Measurements from ENCODE around the gene SLC37A3.

SLC37A3 gene

GRCh38 chr7:140435252-140435895, 37.0 kb upstream of the SLC37A3 start:
- H3K27ac ChIP-seq (ENCODE audit: low read depth, low read length, poor library complexity, severe bottlenecking): no peak overlapping the region
- H3K36me3 ChIP-seq (ENCODE audit: insufficient read depth, low read length): no peaks in the 10 kb centered on the region
- TF ChIP-seq CTCF (IDR thresholded peaks at IDR 0.05; ENCODE audit: low read length) (no peak), EZH2 (IDR thresholded peaks at IDR 0.05; ENCODE audit: borderline replicate concordance, low read length) (no peak)
- no peaks in the 10 kb centered on the region for H3K27me3 ChIP-seq (ENCODE audit: insufficient read depth, low read length)
- no peaks in the 10 kb centered on the region for H4K20me1 ChIP-seq (ENCODE audit: insufficient read depth, low read length)
- no peak overlapping the region for H3K4me2 ChIP-seq (ENCODE audit: low read length)
- no peaks in the 10 kb centered on the region for H3F3A ChIP-seq (ENCODE audit: insufficient read depth, low read length)
- no peaks in the 10 kb centered on the region for H3K4me1 ChIP-seq (ENCODE audit: insufficient read depth, low read length, severe bottlenecking)
- no peak overlapping the region for H3K9ac ChIP-seq (ENCODE audit: low read length)
- no peak overlapping the region for H2AFZ ChIP-seq (ENCODE audit: low read length)
- H3K9me2 ChIP-seq (ENCODE audit: low read depth, low read length): no peaks in the 10 kb centered on the region
- H3K79me2 ChIP-seq (ENCODE audit: insufficient read depth, low read length): no peaks in the 10 kb centered on the region
- H3K9me3 ChIP-seq (ENCODE audit: low read length): no peaks in the 10 kb centered on the region
- H3K4me3 ChIP-seq (ENCODE audit: low read depth, low read length, poor library complexity, severe bottlenecking): no peak overlapping the region

GRCh38 chr7:140433396-140433795, 35.1 kb upstream of the SLC37A3 start:
- Histone ChIP-seq H3K27ac (ENCODE audit: low read depth, low read length, poor library complexity, severe bottlenecking) (no peak overlapping the region), H3K9ac (ENCODE audit: low read length) (no peak overlapping the region), H3K4me3 (ENCODE audit: low read depth, low read length, poor library complexity, severe bottlenecking) (no peak overlapping the region), H3K36me3 (ENCODE audit: insufficient read depth, low read length) (no peaks in the 10 kb centered on the region), H3F3A (ENCODE audit: insufficient read depth, low read length) (no peaks in the 10 kb centered on the region), H3K9me3 (ENCODE audit: low read length) (no peaks in the 10 kb centered on the region), H3K79me2 (ENCODE audit: insufficient read depth, low read length) (no peaks in the 10 kb centered on the region), H4K20me1 (ENCODE audit: insufficient read depth, low read length) (no peaks in the 10 kb centered on the region), H2AFZ (ENCODE audit: low read length) (no peak overlapping the region), H3K4me2 (ENCODE audit: low read length) (no peak overlapping the region), H3K4me1 (ENCODE audit: insufficient read depth, low read length, severe bottlenecking) (no peaks in the 10 kb centered on the region), H3K9me2 (ENCODE audit: low read depth, low read length) (no peaks in the 10 kb centered on the region), H3K27me3 (ENCODE audit: insufficient read depth, low read length) (peaks cover 8% of the 10 kb centered on the region; the same call in 1 of the 2 replicates)
- no peak for TF ChIP-seq CTCF (IDR thresholded peaks at IDR 0.05; ENCODE audit: low read length)

GRCh38 chr7:140426130-140426529, 27.8 kb upstream of the SLC37A3 start:
- no peaks in the 10 kb centered on the region for H3K4me1 ChIP-seq (ENCODE audit: insufficient read depth, low read length, severe bottlenecking)
- H3K4me2 ChIP-seq (ENCODE audit: low read length): no peak overlapping the region
- no peaks in the 10 kb centered on the region for H4K20me1 ChIP-seq (ENCODE audit: insufficient read depth, low read length)
- no peak overlapping the region for H3K9ac ChIP-seq (ENCODE audit: low read length)
- H3K9me3 ChIP-seq (ENCODE audit: low read length): no peaks in the 10 kb centered on the region
- peaks cover 10% of the 10 kb centered on the region; the same call in 1 of the 2 replicates for H3K27me3 ChIP-seq (ENCODE audit: insufficient read depth, low read length)
- H3F3A ChIP-seq (ENCODE audit: insufficient read depth, low read length): no peaks in the 10 kb centered on the region
- no peaks in the 10 kb centered on the region for H3K9me2 ChIP-seq (ENCODE audit: low read depth, low read length)
- no peak overlapping the region for H3K27ac ChIP-seq (ENCODE audit: low read depth, low read length, poor library complexity, severe bottlenecking)
- no peaks in the 10 kb centered on the region for H3K36me3 ChIP-seq (ENCODE audit: insufficient read depth, low read length)
- TF ChIP-seq CTCF (IDR thresholded peaks at IDR 0.05; ENCODE audit: low read length) (no peak), EZH2 (IDR thresholded peaks at IDR 0.05; ENCODE audit: borderline replicate concordance, low read length) (no peak)
- no peak overlapping the region for H2AFZ ChIP-seq (ENCODE audit: low read length)
- H3K79me2 ChIP-seq (ENCODE audit: insufficient read depth, low read length): no peaks in the 10 kb centered on the region
- no peak overlapping the region for H3K4me3 ChIP-seq (ENCODE audit: low read depth, low read length, poor library complexity, severe bottlenecking)
